Suprapubic skin (tissue), 4 donors: ENCODE results near the gene ZFYVE19.

Experiments
- EP300 ChIP-seq: sonication (generic); formaldehyde crosslinking; IDR thresholded peaks from one replicate; pipeline ENCODE4 v1.6.1; 2017; ENCODE audit warnings: antibody characterized with exemption
- POLR2AphosphoS5 ChIP-seq, 3 donors: sonication (generic); formaldehyde crosslinking; IDR thresholded peaks; one replicate each; pipeline ENCODE4 v1.6.1; 2017; ENCODE audit warnings: antibody characterized with exemption in 3 of 3
- TF ChIP-seq, protein P1 (sequence below), 2 donors: fragments of 200-600 bp in 1 of 2; fragments of 450-650 bp in 1 of 2; sonication (generic) in 1 of 2; IDR thresholded peaks; one replicate each; pipeline ENCODE4 v1.5.1; 2016 to 2019; ENCODE audit warnings: antibody characterized with exemption in 2 of 2, mild to moderate bottlenecking in 1 of 2, moderate library complexity in 1 of 2

DNA sequence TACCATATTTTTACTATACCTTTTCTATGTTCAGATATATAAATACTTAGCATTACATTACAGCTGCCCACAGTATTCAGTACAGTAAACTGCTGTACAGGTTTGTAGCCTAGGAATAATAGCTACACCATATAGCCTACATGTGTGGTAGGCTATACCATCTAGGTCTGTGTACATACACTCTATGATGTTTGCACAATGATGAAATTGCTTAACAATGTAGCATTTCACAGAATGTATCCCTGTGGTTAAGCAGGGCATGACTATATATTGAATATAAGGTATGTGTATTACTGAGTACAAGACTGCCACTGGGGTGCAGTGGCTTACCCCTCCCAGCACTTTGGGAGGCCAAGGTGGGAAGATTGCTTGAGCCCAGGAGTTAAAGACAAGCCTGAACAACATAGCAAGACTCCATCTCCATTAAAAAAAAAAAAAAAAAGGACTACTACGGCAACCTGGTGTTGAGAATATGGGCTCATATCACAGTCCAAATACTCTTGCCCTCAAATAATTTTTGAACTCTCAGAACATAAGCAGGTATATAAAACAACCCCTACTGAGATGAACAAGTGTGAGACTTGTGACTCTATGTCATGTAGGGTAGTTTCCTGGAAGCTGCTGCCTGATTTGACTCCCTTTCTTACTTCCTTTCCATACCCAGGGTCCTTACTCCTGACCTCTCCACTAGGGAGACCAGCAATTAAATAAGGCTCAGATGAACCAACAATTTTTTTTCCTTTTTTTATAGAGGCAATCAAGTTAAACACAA lies 16.9 kb downstream of the ZFYVE19 start:
- TF ChIP-seq, protein P1, sequence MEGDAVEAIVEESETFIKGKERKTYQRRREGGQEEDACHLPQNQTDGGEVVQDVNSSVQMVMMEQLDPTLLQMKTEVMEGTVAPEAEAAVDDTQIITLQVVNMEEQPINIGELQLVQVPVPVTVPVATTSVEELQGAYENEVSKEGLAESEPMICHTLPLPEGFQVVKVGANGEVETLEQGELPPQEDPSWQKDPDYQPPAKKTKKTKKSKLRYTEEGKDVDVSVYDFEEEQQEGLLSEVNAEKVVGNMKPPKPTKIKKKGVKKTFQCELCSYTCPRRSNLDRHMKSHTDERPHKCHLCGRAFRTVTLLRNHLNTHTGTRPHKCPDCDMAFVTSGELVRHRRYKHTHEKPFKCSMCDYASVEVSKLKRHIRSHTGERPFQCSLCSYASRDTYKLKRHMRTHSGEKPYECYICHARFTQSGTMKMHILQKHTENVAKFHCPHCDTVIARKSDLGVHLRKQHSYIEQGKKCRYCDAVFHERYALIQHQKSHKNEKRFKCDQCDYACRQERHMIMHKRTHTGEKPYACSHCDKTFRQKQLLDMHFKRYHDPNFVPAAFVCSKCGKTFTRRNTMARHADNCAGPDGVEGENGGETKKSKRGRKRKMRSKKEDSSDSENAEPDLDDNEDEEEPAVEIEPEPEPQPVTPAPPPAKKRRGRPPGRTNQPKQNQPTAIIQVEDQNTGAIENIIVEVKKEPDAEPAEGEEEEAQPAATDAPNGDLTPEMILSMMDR (IDR thresholded peaks at IDR 0.05) = no peak
- TF ChIP-seq EP300 (no peak), POLR2AphosphoS5 (IDR thresholded peaks at IDR 0.05) (no peak)
